Activated CD4-positive, alpha-beta T cell treated with anti-CD3 and anti-CD28 coated beads, Interleukin-2, Interleukin-6, amounts not matched to agents 100 ng/mL and 50 ng/mL, durations not matched to agents 16 hours and 8 hours (primary cell): ENCODE data around the gene TMEM114.

Source experiments
- DNase-seq: peaks from one replicate; pipeline ENCODE4 v3.0.0-alpha.2; 2020

The TMEM114 gene

DNA sequence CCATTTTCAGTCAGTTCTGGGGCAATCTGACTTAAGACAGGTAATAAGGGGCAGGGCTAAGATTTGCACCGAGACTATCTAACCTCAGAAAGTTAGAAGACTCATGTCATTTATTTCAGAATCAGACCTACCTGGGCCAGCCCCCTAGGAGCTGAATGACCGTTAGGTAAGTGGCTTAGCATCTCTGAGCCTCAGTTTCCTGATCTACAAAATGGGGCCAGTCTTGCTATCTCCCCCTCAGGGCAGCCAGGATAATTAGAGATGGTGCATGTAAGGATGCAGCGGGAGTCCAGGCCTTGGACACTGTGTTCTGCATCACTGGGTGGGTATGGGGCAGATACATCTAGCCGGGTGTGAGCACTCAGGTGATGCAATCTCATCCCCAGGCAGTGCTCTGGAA is 20.8 kb upstream of the TMEM114 start:
- no peak for DNase-seq

DNA sequence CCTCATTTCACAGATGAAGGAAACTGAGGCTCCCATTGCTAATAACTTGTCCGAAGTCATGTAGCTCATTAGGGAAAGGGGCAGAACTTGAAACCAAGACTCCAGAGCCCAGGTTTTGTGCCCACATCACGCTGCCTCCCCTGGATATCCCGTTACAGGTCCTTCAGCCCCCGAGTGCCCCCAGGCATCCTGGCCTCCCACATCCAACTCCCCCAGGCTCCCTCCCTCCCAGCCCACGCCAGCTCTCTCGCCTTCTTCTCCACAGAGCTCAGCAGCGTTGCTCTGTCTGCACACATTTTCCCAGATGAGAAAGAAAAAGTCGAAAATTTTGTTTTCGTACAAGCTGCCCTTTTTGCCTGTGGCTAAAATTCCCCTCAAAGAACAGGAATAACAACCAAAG is 16.9 kb upstream of the TMEM114 start:
- no peak for DNase-seq

- DNase-seq, result no peak
Observed at GRCh38 chr16:8605554-8605953, 15.2 kb upstream of the TMEM114 start.

- DNase-seq, result no peak
Observed at GRCh38 chr16:8600144-8600775, 9.9 kb upstream of the TMEM114 start.

DNA sequence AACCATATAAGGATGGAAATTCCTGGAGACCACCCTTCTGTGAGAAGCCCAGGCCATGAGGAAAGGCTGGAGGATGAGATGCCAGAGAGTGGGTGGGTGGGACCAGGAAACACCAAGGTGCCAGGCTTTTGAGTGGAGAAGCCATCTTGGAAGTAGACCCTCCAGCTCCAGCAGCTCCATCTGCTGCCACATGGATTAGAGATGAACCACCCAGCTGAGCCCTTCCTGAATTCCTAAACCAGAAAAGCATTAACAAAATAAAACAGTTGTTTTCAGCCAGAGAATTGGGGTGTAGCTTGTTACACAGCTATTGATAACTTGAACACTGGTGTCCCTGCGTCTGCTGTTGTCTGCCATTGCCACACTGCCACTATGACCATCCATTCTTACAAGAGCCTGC is 6.3 kb upstream of the TMEM114 start:
- no peak for DNase-seq

- no peak for DNase-seq
Observed at GRCh38 chr16:8595783-8596182, 5.5 kb upstream of the TMEM114 start.

GRCh38 chr16:8594149-8594666 is 3.9 kb upstream of the TMEM114 start:
- DNase-seq, result no peak

DNA sequence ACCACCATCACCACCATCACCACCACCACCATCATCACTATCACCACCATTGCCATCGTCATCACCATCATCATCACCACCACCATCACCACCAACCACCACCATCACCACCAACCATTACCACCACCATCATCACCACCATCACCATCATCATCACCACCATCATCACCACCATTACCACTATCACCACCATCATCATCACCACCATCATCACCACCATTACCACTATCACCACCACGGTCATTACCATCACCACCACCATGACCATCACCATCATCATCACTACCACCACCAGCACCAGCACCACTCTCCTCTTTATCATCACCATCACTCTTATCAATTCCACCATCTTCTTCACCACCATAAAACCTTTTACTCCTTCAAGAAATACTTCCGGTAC is 1.1 kb upstream of the TMEM114 start:
- DNase-seq, result no peak

DNA sequence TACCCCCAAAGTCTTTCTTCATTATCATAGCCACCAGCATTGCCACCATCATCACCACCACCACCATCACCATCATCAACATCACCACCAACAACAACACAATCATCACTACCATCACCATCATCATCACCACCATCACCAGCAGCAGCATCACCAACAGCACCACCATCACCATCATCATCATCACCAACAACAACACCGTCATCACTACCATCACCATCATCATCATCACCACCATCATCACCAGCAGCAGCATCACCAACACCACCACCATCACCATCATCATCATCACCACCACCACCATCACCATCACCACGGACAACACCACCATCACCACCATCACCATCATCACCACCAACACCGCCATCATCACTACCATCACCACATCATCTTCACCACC is 500 bp upstream of the TMEM114 start:
- no peak for DNase-seq

- no peak for DNase-seq
Observed at GRCh38 chr16:8589057-8589899, 1.0 kb downstream of the TMEM114 start.

DNA sequence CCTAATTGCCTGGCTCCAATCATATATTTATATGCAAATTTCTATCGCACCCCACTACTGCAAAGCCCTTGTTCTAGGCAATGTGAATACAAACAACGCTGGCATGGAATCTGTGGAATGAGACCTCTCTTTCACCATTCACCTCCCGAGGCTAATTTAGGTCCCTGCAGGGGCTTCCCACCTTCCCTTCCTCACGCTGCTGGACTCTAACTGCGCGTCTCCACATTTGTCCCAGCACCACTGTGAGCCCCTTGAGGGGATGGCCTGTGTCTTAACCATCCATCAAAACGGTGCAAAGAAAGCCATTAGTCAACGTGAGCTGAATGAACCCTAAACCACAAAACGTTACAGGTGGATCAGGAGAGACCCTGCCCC is 1.6 kb downstream of the TMEM114 start:
- no peak for DNase-seq

DNA sequence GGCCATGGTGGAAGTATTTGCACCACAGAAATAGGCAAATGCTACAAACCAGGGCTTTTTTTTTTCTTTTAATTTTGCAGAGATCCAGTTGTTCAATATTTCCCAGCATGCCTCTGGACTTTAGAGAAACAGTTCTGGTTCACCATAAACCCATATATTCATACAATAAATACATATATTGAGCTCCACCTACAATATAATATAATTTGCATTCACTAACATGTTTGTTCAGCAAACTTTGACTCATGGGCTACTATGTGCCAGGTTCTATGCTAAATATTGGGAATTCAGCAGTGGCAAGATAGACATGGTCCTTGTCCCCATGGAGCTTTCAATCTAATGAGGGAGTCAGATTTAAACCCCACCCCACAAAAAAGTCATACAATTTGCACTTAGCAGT is 3.2 kb downstream of the TMEM114 start:
- no peak for DNase-seq

DNA sequence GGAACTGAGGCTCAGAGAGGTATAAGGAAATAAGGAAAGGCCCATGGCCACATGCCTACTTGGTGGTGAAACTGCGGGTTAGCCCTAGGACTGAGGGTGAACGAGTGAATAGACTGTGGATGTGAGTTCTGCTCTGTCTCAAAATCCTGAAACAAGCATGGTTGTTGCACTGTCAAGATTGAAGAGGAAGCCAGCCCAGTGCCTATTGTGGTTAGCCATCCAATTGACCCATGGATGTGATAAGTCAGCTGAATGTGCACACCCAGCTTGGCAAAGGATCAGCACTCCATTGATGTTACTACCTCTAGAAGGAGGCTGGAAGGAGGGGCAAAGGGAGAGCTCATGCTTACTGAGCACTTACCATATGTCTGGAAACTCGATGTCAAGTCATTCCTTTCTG is 4.5 kb downstream of the TMEM114 start:
- DNase-seq, result no peak

DNA sequence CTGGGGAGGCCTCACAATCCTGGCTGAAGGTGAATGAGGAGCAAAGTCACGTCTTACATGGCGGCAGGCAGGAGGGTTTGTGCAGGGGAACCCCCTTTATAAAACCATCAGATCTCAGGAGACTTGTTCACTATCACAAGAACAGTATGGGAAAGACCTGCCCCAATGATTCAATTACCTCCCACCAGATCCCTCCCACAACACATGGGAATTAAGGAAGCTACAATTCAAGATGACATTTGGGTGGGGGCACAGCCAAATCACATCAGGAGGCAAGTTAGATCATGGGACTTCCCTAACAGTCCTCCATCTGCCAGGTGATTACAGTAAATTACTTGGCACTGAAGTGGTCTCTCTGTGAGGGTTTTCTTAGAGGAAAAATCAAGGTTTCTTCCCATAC is 5.3 kb downstream of the TMEM114 start:
- no peak for DNase-seq

- no peak for DNase-seq
Observed at GRCh38 chr16:8583732-8584131, 6.6 kb downstream of the TMEM114 start.

- DNase-seq, result no peak
Observed at GRCh38 chr16:8583199-8583598, 7.1 kb downstream of the TMEM114 start.

- DNase-seq, result no peak
Observed at GRCh38 chr16:8581831-8582580, 8.3 kb downstream of the TMEM114 start.

DNA sequence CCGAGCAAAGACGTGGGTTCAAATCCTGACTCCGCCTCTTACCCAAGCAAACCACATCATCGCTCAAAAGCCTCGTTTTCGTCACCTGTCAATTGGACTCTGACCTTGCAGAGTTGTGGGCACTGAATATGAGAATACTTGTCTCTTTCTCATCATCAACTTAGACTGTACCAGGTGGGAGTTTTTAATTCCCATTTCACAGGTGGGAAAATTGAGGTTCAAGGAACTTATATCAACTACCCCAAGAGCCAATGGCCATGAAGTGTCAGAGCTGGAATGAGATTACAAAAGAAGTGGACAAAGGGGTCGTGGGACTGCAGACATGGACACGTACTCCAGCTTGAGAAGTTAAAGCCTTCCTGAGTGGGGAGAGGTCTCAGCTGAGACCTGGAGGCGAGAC is 10.8 kb downstream of the TMEM114 start:
- DNase-seq, result no peak

- no peak for DNase-seq
Observed at GRCh38 chr16:8577678-8578304, 12.5 kb downstream of the TMEM114 start.

- no peak for DNase-seq
Observed at GRCh38 chr16:8576141-8577004, 13.9 kb downstream of the TMEM114 start.

DNA sequence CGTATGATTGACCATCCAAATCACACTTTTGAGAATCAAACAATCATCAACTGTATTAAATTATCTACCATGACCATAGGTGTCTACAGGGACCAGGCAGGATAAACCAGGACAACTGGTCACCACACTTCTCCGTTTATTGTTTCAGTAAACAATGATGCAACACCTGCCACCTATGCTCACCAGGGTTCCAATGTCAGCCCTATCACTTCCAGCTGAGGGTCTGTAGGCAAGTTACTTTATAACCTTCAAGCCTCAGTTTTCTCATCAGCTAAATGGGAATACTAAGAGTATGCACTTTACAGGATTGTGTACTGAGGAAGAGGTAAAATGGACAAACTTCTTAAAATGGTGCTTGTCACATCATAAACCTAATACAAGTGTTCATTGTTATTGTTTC is 14.9 kb downstream of the TMEM114 start:
- no peak for DNase-seq
